NCI-H2227 treated with DMSO at 0.1 percent for 48 hours (cell line): ENCODE data around the gene IL25.
"Not testable (repeated sequence)": the region's sequence is repeated elsewhere in the genome, so short reads cannot be mapped to it uniquely, and the experiment has no call there.

Experiments used
- DNase-seq: peaks from one replicate; lab custom pipeline; 2025; lab: John Stamatoyannopoulos, UW

The IL25 gene

DNA sequence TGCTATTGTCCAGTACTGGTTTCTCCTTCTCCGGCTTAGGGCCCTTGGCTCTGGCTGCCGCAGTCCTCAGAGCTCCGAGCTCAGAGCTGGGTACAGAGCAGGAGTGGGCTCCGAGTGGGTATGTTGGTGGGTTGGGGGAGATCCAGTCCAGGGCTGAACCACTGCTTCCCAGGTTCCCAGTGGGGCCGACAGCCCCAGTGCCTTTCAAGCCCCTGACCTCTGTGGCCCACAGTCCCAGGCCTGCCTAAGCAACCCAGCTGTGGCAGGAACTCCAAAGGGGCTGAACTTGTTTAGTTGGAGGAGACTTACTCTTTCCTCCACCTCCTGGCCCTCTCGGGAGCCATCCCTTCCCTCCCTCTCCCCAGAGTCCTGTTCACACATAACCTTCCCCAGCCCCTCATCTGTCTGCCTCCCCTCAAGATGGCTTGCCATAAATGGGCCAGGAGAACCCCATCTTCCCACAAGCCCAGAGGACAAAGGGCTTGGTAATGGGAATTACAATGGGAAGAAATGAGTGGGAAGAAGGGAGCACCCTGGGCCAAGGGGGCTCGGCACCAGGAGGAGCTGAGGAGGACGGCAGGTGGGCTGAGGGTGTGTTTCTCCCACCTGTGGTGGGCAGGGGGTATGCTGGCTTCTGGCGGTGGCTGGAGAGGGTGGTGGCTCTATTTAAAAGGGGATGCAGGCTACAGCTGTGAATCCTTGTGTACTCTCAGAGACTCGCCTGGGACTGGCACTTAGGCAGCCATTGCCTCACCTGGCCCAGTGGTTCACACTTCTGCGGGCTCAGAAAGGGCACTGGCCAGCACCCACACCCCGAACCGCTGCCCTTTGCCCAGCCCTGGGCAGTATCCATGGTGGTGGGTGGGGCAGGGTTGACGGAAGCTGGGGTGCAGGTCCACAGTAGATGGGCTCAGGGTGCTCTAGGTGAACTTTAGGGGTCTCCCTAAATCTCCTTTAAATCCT is 39.2 kb downstream of the IL25 start:
- DNase-seq, result no peak

DNA sequence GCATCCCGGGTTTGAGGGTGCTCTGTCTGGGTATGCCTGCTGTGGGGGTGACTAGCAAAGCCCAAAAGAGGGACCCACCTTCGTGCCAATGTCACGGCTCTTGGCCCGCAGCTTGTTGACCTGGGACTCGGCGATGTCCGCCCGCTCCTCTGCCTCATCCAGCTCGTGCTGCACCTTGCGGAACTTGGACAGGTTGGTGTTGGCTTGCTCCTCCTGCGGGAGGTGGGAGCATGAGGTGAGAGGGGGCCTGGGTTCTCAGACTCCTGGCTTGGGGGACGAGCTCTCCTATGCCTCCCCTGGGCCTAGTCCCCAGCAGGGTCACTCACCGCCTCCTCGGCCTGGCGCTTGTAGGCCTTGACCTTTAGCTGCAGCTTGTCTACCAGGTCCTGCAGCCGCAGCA is 41.1 kb downstream of the IL25 start:
- DNase-seq, result no peak

DNA sequence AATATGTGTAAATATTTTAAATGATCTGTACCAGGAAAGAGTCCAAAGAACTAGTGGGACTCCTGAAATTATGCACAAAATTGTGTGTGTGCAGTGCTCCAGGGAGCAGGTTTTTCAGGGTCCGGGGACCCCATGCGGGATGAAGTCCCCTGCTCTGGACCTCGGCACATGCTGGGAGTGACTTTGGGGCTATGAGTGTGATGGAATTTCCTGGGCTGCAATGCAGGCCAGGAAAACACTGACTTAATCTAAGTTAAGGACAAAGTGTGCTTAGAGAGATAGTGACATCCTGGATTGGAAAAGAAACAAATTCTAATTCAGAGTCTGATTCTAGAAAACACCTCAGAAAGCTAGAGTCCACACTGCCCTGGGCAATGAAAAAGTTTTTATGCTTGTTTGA is 41.6 kb downstream of the IL25 start:
- DNase-seq, result no peak

DNA sequence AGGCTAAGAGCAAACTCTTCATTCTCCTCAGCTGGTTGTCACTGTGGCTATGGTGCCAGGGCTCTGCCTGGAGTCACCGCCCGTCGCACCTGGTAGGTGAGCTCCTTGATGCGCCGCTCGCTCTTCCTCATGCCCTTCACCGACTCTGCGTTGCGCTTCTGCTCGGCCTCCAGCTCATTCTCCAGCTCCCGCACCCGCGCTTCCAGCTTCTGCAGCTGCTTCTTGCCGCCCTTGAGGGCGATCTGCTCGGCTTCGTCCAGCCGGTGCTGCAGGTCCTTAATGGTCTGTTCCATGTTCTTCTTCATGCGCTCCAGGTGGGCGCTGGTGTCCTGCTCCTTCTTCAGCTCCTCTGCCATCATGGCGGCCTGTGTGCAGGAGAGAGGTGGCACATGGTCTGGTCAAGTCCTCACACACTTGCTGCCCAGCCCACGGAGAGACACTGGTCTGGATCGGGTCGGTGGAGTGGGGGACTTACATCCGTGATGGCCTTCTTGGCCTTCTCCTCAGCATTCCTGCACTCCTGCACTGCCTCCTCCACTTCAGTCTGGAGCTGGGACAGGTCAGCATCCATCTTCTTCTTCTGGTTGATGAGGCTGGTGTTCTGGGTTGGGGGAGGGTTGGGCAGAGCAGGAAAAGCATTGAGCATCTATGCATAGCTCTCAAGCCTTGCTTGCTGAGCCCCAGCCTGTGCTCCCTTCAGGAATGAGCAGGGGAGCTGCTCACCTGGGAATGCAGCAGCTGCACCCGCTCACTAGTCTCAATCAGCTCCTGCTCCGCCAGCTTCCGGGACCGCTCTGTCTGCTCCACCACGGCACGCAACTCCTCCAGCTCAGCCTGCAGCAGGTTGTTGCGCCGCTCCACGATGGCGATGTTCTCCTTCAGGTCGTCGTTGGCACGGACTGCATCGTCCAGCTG is 42.6 kb downstream of the IL25 start:
- no peak for DNase-seq

DNA sequence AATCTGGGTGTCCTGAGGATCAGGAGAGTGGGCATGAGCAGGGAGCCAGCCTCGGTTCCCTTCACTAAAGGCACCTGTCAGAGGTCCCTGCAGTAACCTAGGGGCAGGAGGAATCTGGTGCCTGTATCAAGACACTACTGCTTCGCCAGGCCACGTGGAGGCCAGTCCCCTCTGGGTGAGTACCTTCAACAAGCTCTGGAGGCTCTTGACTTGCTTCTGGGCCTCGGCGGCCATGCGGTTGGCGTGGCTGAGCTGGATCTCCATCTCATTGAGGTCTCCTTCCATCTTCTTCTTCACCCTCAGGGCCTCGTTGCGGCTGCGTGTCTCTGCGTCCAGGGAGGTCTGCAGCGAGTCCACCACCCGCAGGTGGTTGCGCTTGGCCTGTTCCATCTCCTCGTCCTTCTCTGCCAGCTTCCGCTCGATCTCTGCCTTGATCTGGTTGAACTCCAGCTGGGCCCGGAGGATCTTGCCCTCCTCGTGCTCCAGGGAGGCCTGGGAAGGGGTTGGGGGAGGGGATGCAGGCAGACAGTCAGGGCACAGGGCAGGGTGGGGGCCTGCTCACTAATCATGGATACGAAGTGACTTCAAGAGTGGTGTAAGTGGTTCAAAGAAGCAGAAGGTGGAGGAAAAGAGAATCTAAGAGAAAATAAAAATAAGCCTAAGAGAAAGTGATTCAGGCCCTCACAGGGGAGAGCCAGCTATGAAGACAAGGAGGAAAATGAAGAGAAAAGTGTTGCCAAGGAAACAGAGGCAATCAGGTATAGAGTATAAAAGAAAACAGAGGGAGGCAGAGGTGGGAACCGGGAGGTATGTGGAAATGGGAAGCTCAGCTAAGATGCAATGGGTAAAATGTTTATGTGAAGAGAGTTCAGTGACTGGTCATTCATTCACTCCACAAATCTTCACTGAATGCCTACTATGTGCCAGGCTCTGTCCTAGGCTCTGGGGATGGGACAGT is 43.5 kb downstream of the IL25 start:
- no peak for DNase-seq

GRCh38 chr14:23416801-23417200 is 44.2 kb downstream of the IL25 start:
- no peak for DNase-seq

DNA sequence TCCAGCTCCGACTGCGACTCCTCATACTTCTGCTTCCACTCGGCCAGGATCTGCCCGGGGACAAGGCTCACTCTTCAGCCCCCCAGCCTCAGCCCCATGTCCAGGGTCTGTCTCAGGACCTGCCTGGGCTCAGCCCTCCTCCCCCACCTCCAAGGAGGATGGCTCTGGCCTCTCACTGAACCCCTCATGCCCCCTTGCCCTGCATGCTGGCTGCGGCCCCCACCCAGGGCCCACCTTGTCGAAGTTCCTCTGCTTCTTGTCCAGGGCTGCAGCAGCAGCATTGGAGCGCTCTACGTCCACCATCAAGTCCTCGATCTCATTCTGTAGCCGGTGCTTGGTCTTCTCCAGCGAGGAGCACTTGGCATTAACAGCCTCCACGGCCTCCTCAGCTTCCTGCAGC is 44.7 kb downstream of the IL25 start:
- not testable (repeated sequence) for DNase-seq

- no peak for DNase-seq
These were observed 45.4 kb downstream of the IL25 start for GRCh38 chr14:23418021-23418420.

DNA sequence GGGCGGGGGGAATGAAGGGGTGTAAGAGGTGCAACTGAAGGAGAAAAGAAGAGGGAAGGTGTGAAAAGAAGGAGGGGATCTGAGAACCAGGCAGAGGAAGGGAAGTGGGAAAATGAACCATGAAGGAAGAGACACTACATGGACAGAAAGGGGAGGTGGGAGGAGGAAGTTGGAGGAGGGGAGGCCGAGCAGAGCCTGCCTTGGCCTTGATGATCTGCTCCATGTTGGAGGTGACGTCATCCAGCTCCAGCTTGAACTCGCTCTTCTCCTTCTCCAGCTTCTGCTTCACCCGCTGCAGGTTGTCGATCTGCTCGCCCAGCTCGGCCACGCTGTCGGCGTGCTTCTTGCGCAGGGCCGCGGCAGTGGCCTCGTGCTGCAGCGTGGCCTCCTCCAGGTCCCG is 47.0 kb downstream of the IL25 start:
- DNase-seq, result not testable (repeated sequence)

GRCh38 chr14:23421594-23421993 is 49.0 kb downstream of the IL25 start:
- no peak for DNase-seq

DNA sequence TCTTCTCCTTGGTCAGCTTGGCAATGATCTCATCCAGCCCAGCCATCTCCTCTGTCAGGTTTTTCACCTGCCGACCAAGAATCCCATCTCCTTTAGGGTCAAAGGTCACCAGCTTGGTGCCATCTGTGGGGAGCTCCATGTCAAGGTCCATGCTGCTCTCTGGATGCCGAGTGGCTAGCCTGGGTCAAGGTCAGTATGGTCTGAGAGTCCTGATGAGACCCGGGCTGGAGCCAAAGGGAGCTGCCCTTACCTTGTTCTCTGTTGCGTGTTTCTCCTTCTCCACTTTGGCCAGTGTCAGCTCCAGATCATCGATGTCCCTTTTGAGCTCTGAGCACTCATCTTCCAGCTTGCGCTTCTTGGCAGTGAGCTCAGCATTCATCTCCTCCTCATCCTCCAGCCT is 51.0 kb downstream of the IL25 start:
- DNase-seq, result no peak

- no peak for DNase-seq
These were observed 52.6 kb downstream of the IL25 start for GRCh38 chr14:23425169-23425568.

DNA sequence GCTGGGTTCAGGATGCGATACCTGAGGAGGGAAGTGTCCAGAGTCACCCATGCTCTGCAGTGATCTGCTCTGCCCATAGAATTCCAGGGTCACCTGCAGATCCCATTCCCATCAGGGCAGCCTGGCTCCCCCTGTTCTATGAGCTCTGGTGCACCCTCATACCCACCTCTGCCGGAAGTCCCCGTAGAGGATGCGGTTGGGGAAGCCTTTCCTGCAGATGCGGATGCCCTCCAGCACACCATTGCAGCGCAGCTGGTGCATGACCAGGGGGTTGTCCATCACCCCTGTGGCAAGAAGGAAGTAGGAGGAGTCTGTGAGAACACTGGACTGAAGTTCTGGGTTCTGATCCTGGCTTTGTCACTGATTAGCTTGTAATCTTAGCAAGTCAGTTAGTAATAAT is 53.2 kb downstream of the IL25 start:
- DNase-seq, result not testable (repeated sequence)
